MM.1S (cell line): Measurements from ENCODE around the gene EIF2D.

Source experiments
- CTCF ChIP-seq: fragments of 300-600 bp; sonication (generic); IDR thresholded peaks from 2 replicates; pipeline ENCODE4 v1.5.1; 2016; ENCODE audit warnings: antibody characterized with exemption, low read length, mixed read lengths
- EZH2 ChIP-seq: fragments of 300-600 bp; sonication (generic); optimal IDR thresholded peaks from 2 replicates; pipeline ENCODE3; 2017; ENCODE audit warnings: low read depth, mild to moderate bottlenecking, antibody characterized with exemption, low read length, mixed read lengths
- EZH2phosphoT487 ChIP-seq: fragments of 300-600 bp; sonication (generic); IDR thresholded peaks from 2 replicates; pipeline ENCODE4 v1.6.1; 2018; ENCODE audit warnings: antibody characterized with exemption, low read length

- TF ChIP-seq CTCF (no peak), EZH2 (no peak), EZH2phosphoT487 (no peak)
Observed at GRCh38 chr1:206582971-206583706, 29.1 kb downstream of the EIF2D start.
